Neuronal stem cell (in vitro differentiated cells): ENCODE results near the gene VTI1A.

Source experiments
- DNase-seq: peaks from one replicate; pipeline ENCODE4 v3.0.0-alpha.2; 2013; ENCODE audit warnings: low spot score
- H2AFZ ChIP-seq: one replicate; pipeline ENCODE4 v1.6.1; 2013; ENCODE audit warnings: mild to moderate bottlenecking, low read length, inconsistent platforms
- H2AK5ac ChIP-seq: 2 replicates; pipeline ENCODE4 v1.6.1; 2013; ENCODE audit warnings: low read depth, mild to moderate bottlenecking, inconsistent platforms, low read length, moderate library complexity, mixed read lengths
- H2BK120ac ChIP-seq: 2 replicates; pipeline ENCODE4 v1.6.1; 2013; ENCODE audit warnings: low read depth, mild to moderate bottlenecking, inconsistent platforms, low read length, moderate library complexity, mixed read lengths
- H2BK12ac ChIP-seq: one replicate; pipeline ENCODE4 v1.6.1; 2013; ENCODE audit warnings: low read length, inconsistent platforms
- H2BK15ac ChIP-seq: 2 replicates; pipeline ENCODE4 v1.6.1; 2013; ENCODE audit warnings: mild to moderate bottlenecking, low read length, inconsistent platforms, mixed read lengths
- H2BK5ac ChIP-seq: one replicate; pipeline ENCODE4 v1.6.1; 2013; ENCODE audit warnings: inconsistent platforms, mild to moderate bottlenecking, low read length, moderate library complexity
- H3K14ac ChIP-seq: one replicate; pipeline ENCODE4 v1.6.1; 2013; ENCODE audit warnings: low read length, inconsistent platforms
- H3K18ac ChIP-seq: 2 replicates; pipeline ENCODE4 v1.6.1; 2013; ENCODE audit warnings: low read length, inconsistent platforms
- H3K23ac ChIP-seq: 2 replicates; pipeline ENCODE4 v1.6.1; 2013; ENCODE audit warnings: low read depth, mild to moderate bottlenecking, mixed read lengths, low read length, inconsistent platforms; ENCODE audit not compliant: poor library complexity
- H3K27ac ChIP-seq: replicated peaks from 3 replicates; pipeline ENCODE4 v1.5.1; 2013; ENCODE audit warnings: low read length, inconsistent platforms
- H3K27me3 ChIP-seq, 3 experiments: 2 replicates each; pipeline ENCODE4 v1.6.1; 2013; ENCODE audit warnings: low read length in 3 of 3, mild to moderate bottlenecking in 2 of 3, inconsistent platforms in 1 of 3, low read depth in 1 of 3, mixed read lengths in 1 of 3, moderate library complexity in 1 of 3; ENCODE audit not compliant: control insufficient read depth in 3 of 3, insufficient read depth in 3 of 3
- H3K36me3 ChIP-seq, 2 donors: replicated peaks in 1 of 2; 2 replicates each; pipeline ENCODE4 v1.6.1; 2013; ENCODE audit warnings: low read length in 2 of 2; ENCODE audit not compliant: control insufficient read depth in 2 of 2, insufficient read depth in 2 of 2
- H3K4ac ChIP-seq: 2 replicates; pipeline ENCODE4 v1.6.1; 2013; ENCODE audit warnings: inconsistent platforms, mild to moderate bottlenecking, low read length, moderate library complexity
- H3K4me1 ChIP-seq, 2 donors: 1 replicate in 1 of 2; 2 replicates in 1 of 2; pipeline ENCODE4 v1.6.1; 2013; ENCODE audit warnings: low read length in 2 of 2, low read depth in 1 of 2; ENCODE audit not compliant: control insufficient read depth in 2 of 2, insufficient read depth in 1 of 2
- H3K4me2 ChIP-seq: one replicate; pipeline ENCODE4 v1.6.1; 2013; ENCODE audit warnings: mild to moderate bottlenecking, low read length, inconsistent platforms; ENCODE audit not compliant: insufficient read depth, poor library complexity, severe bottlenecking
- H3K4me3 ChIP-seq, 2 donors: 2 replicates each; pipeline ENCODE4 v1.5.1; 2013; ENCODE audit warnings: low read length in 2 of 2, mild to moderate bottlenecking in 2 of 2, inconsistent platforms in 1 of 2, moderate library complexity in 1 of 2
- H3K79me1 ChIP-seq: one replicate; pipeline ENCODE4 v1.6.1; 2013; ENCODE audit warnings: low read depth, mild to moderate bottlenecking, inconsistent platforms, low read length, moderate library complexity
- H3K9ac ChIP-seq: one replicate; pipeline ENCODE4 v1.6.1; 2013; ENCODE audit warnings: mild to moderate bottlenecking, low read depth, low read length, inconsistent platforms; ENCODE audit not compliant: poor library complexity
- H3K9me3 ChIP-seq, 2 donors: replicated peaks in 1 of 2; 2 replicates each; pipeline versions ENCODE3 to v1.6.1; 2013; ENCODE audit warnings: low read length in 2 of 2, mild to moderate bottlenecking in 2 of 2, inconsistent platforms in 1 of 2, low read depth in 1 of 2, mixed read lengths in 1 of 2, moderate library complexity in 1 of 2; ENCODE audit not compliant: control insufficient read depth in 2 of 2, insufficient read depth in 1 of 2
- H4K8ac ChIP-seq: one replicate; pipeline ENCODE4 v1.6.1; 2013; ENCODE audit warnings: low read depth, mild to moderate bottlenecking, inconsistent platforms, low read length, moderate library complexity
- H4K91ac ChIP-seq: one replicate; pipeline ENCODE4 v1.6.1; 2013; ENCODE audit warnings: low read length, low read depth, mild to moderate bottlenecking, inconsistent platforms; ENCODE audit not compliant: poor library complexity
- WGBS, 2 donors: extraction: QIAGEN DNeasy Blood & Tissue Kit; methylation state at CpG; one replicate each; pipeline ENCODE4 v1.1.7; 2013; ENCODE audit warnings: missing lambda C conversion rate in 2 of 2, mixed read lengths in 1 of 2; ENCODE audit not compliant: insufficient read length in 2 of 2, insufficient replicate concordance in 1 of 2; ENCODE audit errors: extremely low coverage in 2 of 2; 5-methylcytosine and 5-hydroxymethylcytosine counted together

Gene VTI1A

GRCh38 chr10:112761256-112761655, 314.2 kb downstream of the VTI1A start:
- no peak for DNase-seq
- H2BK5ac ChIP-seq: no peak overlapping the region
- H2BK15ac ChIP-seq: no peak overlapping the region
- no peak overlapping the region for H2BK120ac ChIP-seq
- H3K27ac ChIP-seq: no peak overlapping the region
- no peak overlapping the region for H3K18ac ChIP-seq
- WGBS, 2 donors: no CpG with 5 or more reads among the region's 3 CpGs
- H2BK12ac ChIP-seq: no peak overlapping the region
- H3K4me2 ChIP-seq: no peak overlapping the region
- H3K79me1 ChIP-seq: no peaks in the 10 kb centered on the region
- H3K14ac ChIP-seq: no peak overlapping the region
- no peak overlapping the region for H3K23ac ChIP-seq
- peaks cover 0 to 2% of the 10 kb centered on the region in 2 donors for H3K9me3 ChIP-seq
- no peak overlapping the region for H2AK5ac ChIP-seq
- H2AFZ ChIP-seq: no peak overlapping the region
- no peak overlapping the region for H4K8ac ChIP-seq
- H4K91ac ChIP-seq: no peak overlapping the region
- H3K27me3 ChIP-seq: no peaks in the 10 kb centered on the region
- H3K4ac ChIP-seq: no peak overlapping the region
- no peak overlapping the region for H3K9ac ChIP-seq
- H3K4me3 ChIP-seq: no peak overlapping the region
- no peaks in the 10 kb centered on the region for H3K36me3 ChIP-seq
- H3K4me1 ChIP-seq: peaks cover under 1 to 6% of the 10 kb centered on the region in 2 donors

- no peak overlapping the region for H3K4ac ChIP-seq
- no peak overlapping the region for H2BK12ac ChIP-seq
- no peaks in the 10 kb centered on the region for H3K36me3 ChIP-seq
- H2AFZ ChIP-seq: no peak overlapping the region
- H2BK120ac ChIP-seq: no peak overlapping the region
- H3K14ac ChIP-seq: no peak overlapping the region
- H4K8ac ChIP-seq: no peak overlapping the region
- no peak overlapping the region for H2BK5ac ChIP-seq
- H2AK5ac ChIP-seq: no peak overlapping the region
- H3K9me3 ChIP-seq: no peaks in the 10 kb centered on the region
- no peaks in the 10 kb centered on the region for H3K27me3 ChIP-seq
- H3K18ac ChIP-seq: no peak overlapping the region
- peaks cover 0 to 7% of the 10 kb centered on the region in 2 donors for H3K4me1 ChIP-seq
- H4K91ac ChIP-seq: no peak overlapping the region
- no peak overlapping the region for H2BK15ac ChIP-seq
- no peak overlapping the region for H3K27ac ChIP-seq
- WGBS, 2 donors: no CpG with 5 or more reads among the region's 11 CpGs
- no peak overlapping the region for H3K4me2 ChIP-seq
- H3K79me1 ChIP-seq: no peaks in the 10 kb centered on the region
- H3K4me3 ChIP-seq: no peak overlapping the region
- DNase-seq: no peak
- no peak overlapping the region for H3K9ac ChIP-seq
- no peak overlapping the region for H3K23ac ChIP-seq
Observed at GRCh38 chr10:112763916-112764520, 317.0 kb downstream of the VTI1A start.

- Histone ChIP-seq H3K4me3 (no peak overlapping the region), H3K18ac (no peak overlapping the region), H3K79me1 (no peaks in the 10 kb centered on the region), H2BK12ac (no peak overlapping the region), H3K9me3 (no peaks in the 10 kb centered on the region), H3K4me2 (no peak overlapping the region), H2BK15ac (no peak overlapping the region), H3K14ac (no peak overlapping the region), H3K27ac (no peak overlapping the region), H2BK120ac (no peak overlapping the region), H3K9ac (no peak overlapping the region), H3K23ac (no peak overlapping the region), H3K4ac (no peak overlapping the region), H4K91ac (no peak overlapping the region), H3K36me3 (no peaks in the 10 kb centered on the region), H3K27me3 (no peaks in the 10 kb centered on the region), H2AFZ (no peak overlapping the region), H3K4me1 (peaks cover 0 to 6% of the 10 kb centered on the region in 2 donors), H2BK5ac (no peak overlapping the region), H4K8ac (no peak overlapping the region), H2AK5ac (no peak overlapping the region)
- DNase-seq: no peak
- no CpG with 5 or more reads among the region's 5 CpGs for WGBS, 2 donors
Observed at GRCh38 chr10:112765717-112766235, 318.8 kb downstream of the VTI1A start.

GRCh38 chr10:112766636-112767035, 319.6 kb downstream of the VTI1A start:
- no peak overlapping the region for H2AFZ ChIP-seq
- H3K4ac ChIP-seq: no peak overlapping the region
- H3K14ac ChIP-seq: no peak overlapping the region
- H3K4me2 ChIP-seq: no peak overlapping the region
- no peak overlapping the region for H4K91ac ChIP-seq
- no peak overlapping the region for H3K23ac ChIP-seq
- DNase-seq: no peak
- H2BK12ac ChIP-seq: no peak overlapping the region
- peaks cover 0 to 6% of the 10 kb centered on the region in 2 donors for H3K9me3 ChIP-seq
- H3K4me1 ChIP-seq: peaks cover 0 to 4% of the 10 kb centered on the region in 2 donors
- H3K27me3 ChIP-seq: no peaks in the 10 kb centered on the region
- no peak overlapping the region for H3K4me3 ChIP-seq
- H2BK120ac ChIP-seq: no peak overlapping the region
- no peak overlapping the region for H2BK5ac ChIP-seq
- no peaks in the 10 kb centered on the region for H3K79me1 ChIP-seq
- H3K9ac ChIP-seq: no peak overlapping the region
- no CpG with 5 or more reads among the region's 2 CpGs for WGBS, 2 donors
- no peak overlapping the region for H2BK15ac ChIP-seq
- no peaks in the 10 kb centered on the region for H3K36me3 ChIP-seq
- H3K27ac ChIP-seq: no peak overlapping the region
- no peak overlapping the region for H4K8ac ChIP-seq
- H3K18ac ChIP-seq: no peak overlapping the region
- no peak overlapping the region for H2AK5ac ChIP-seq
